Liver (tissue), 9 donors: ENCODE data around the gene TUBA4B. TPM values are rescaled to one million over a fixed set of nuclear protein-coding genes. Genes with fewer than 3 reads are reported as not detected.

Source experiments
- DNase-seq: peaks from one replicate; pipeline ENCODE4 v3.0.0-alpha.2; 2017; ENCODE audit warnings: low spot score
- H3K27ac ChIP-seq, 2 donors: one replicate each; pipeline ENCODE4 v1.7.0; 2013; ENCODE audit warnings: inconsistent platforms in 2 of 2, low read length in 2 of 2, control low read depth in 1 of 2, low read depth in 1 of 2, mild to moderate bottlenecking in 1 of 2
- H3K27me3 ChIP-seq, 4 donors: one replicate each; pipeline versions ENCODE4 v1.6.1 to v1.7.0; 2013; ENCODE audit warnings: low read length in 3 of 4, inconsistent platforms in 1 of 4, mild to moderate bottlenecking in 1 of 4, moderate library complexity in 1 of 4; ENCODE audit not compliant: control insufficient read depth in 4 of 4, insufficient read depth in 4 of 4
- H3K36me3 ChIP-seq, 4 donors: one replicate each; pipeline versions ENCODE4 v1.6.1 to v1.7.0; 2013; ENCODE audit warnings: low read length in 3 of 4, mild to moderate bottlenecking in 3 of 4, low read depth in 1 of 4, moderate library complexity in 1 of 4; ENCODE audit not compliant: control insufficient read depth in 4 of 4, insufficient read depth in 3 of 4
- H3K4me1 ChIP-seq, 4 donors: one replicate each; pipeline versions ENCODE4 v1.6.1 to v1.7.0; 2013; ENCODE audit warnings: low read length in 3 of 4, mild to moderate bottlenecking in 3 of 4, moderate library complexity in 1 of 4; ENCODE audit not compliant: control insufficient read depth in 4 of 4, insufficient read depth in 4 of 4
- H3K4me3 ChIP-seq, 3 donors: one replicate each; pipeline versions ENCODE4 v1.6.1 to v1.7.0; 2013; ENCODE audit warnings: low read length in 3 of 3, control low read depth in 1 of 3, low read depth in 1 of 3, mild to moderate bottlenecking in 1 of 3
- H3K9ac ChIP-seq, 2 donors: one replicate each; pipeline ENCODE4 v1.7.0; 2013; ENCODE audit warnings: low read length in 2 of 2, mild to moderate bottlenecking in 2 of 2, moderate library complexity in 2 of 2, control low read depth in 1 of 2, low read depth in 1 of 2
- H3K9me3 ChIP-seq, 4 donors: one replicate each; pipeline versions ENCODE4 v1.6.1 to v1.7.0; 2013; ENCODE audit warnings: low read length in 3 of 4; ENCODE audit not compliant: control insufficient read depth in 4 of 4
- ATF3 ChIP-seq: IDR thresholded peaks from 2 replicates; pipeline ENCODE4 v1.6.1; 2016; ENCODE audit warnings: antibody characterized with exemption
- EGR1 ChIP-seq, 2 donors: IDR thresholded peaks; 2 replicates each; pipeline ENCODE4 v1.6.1; 2016 to 2018; ENCODE audit warnings: antibody characterized with exemption in 2 of 2, low read depth in 2 of 2
- FOXA1 ChIP-seq: IDR thresholded peaks from 2 replicates; pipeline ENCODE4 v1.6.1; 2016; ENCODE audit warnings: antibody characterized with exemption
- FOXA2 ChIP-seq: IDR thresholded peaks from 2 replicates; pipeline ENCODE4 v1.6.1; 2016; ENCODE audit warnings: antibody characterized with exemption
- GABPA ChIP-seq, 2 donors: IDR thresholded peaks in 1 of 2; conservative IDR thresholded peaks in 1 of 2; 2 replicates each; pipeline ENCODE4 v1.6.1; 2016; ENCODE audit warnings: antibody characterized with exemption in 2 of 2, mild to moderate bottlenecking in 1 of 2, moderate library complexity in 1 of 2
- HNF4A ChIP-seq, 2 donors: conservative IDR thresholded peaks; 2 replicates each; pipeline ENCODE4 v1.6.1; 2016; ENCODE audit warnings: antibody characterized with exemption in 2 of 2, mild to moderate bottlenecking in 2 of 2
- HNF4G ChIP-seq: IDR thresholded peaks from 2 replicates; pipeline ENCODE4 v1.6.1; 2016; ENCODE audit warnings: antibody characterized with exemption
- JUND ChIP-seq, 2 donors: IDR thresholded peaks; 2 replicates each; pipeline ENCODE4 v1.6.1; 2016; ENCODE audit warnings: antibody characterized with exemption in 2 of 2
- NR2F2 ChIP-seq: IDR thresholded peaks from 2 replicates; pipeline ENCODE4 v1.6.1; 2016; ENCODE audit warnings: antibody characterized with exemption
- RAD21 ChIP-seq, 2 donors: IDR thresholded peaks; 2 replicates each; pipeline ENCODE4 v1.6.1; 2016; ENCODE audit warnings: antibody characterized with exemption in 2 of 2, mild to moderate bottlenecking in 2 of 2
- RXRA ChIP-seq, 2 donors: IDR thresholded peaks; 2 replicates each; pipeline ENCODE4 v1.6.1; 2017 to 2018; ENCODE audit warnings: antibody characterized with exemption in 2 of 2, mild to moderate bottlenecking in 1 of 2
- SP1 ChIP-seq: IDR thresholded peaks from 2 replicates; pipeline ENCODE4 v1.6.1; 2018; ENCODE audit warnings: antibody characterized with exemption, mild to moderate bottlenecking
- TAF1 ChIP-seq: conservative IDR thresholded peaks from 2 replicates; pipeline ENCODE4 v1.6.1; 2016; ENCODE audit warnings: antibody characterized with exemption, mild to moderate bottlenecking
- YY1 ChIP-seq: IDR thresholded peaks from 2 replicates; pipeline ENCODE4 v1.6.1; 2016; ENCODE audit warnings: antibody characterized with exemption, mild to moderate bottlenecking
- ZBTB33 ChIP-seq: IDR thresholded peaks from 2 replicates; pipeline ENCODE4 v1.6.1; 2016; ENCODE audit warnings: antibody characterized with exemption
- WGBS: extraction: QIAGEN DNeasy Blood & Tissue Kit; methylation state at CpG from one replicate; pipeline ENCODE4 v1.1.7; 2013; 5-methylcytosine and 5-hydroxymethylcytosine counted together
- polyA plus RNA-seq, 2 donors: library from polyadenylated mRNA; stranded (reverse) in 1 of 2; unstranded in 1 of 2; fragments of 200-250 nt in 1 of 2; fragments of >200 nt in 1 of 2; fragmentation: Nextera tagmentation in 1 of 2; extraction: Ambion mirVana in 1 of 2; gene quantifications; one replicate each; pipeline versions ENCODE4 v1.2.1 to v1.2.3, GENCODE V29; 2013 to 2015
- total RNA-seq, 2 donors: library from RNA; depleted of rRNA; stranded (reverse); fragments of >200 nt; gene quantifications; one replicate each; pipeline ENCODE4 v1.2.3, GENCODE V29; 2014
- TF ChIP-seq, protein P1 (sequence below): IDR thresholded peaks from 2 replicates; pipeline ENCODE4 v1.6.1; 2016; ENCODE audit warnings: antibody characterized with exemption, mild to moderate bottlenecking
- TF ChIP-seq, protein P2 (sequence below): IDR thresholded peaks from 2 replicates; pipeline ENCODE4 v1.6.1; 2016; ENCODE audit warnings: antibody characterized with exemption
- TF ChIP-seq, protein P3 (sequence below): fragments of 150-350 bp; IDR thresholded peaks from 2 replicates; pipeline ENCODE4 v1.5.1; 2017; ENCODE audit warnings: improper control_type of control experiment, low read depth, low read length; ENCODE audit not compliant: missing input control
- donor health status: healthy.
- donor health status: healthy.
- donor health status: healthy.
- donor health status: healthy.
- donor health status: healthy.

Gene TUBA4B
- total and polyA plus RNA-seq, 4 donors = 0.08 to 0.20 (median 0.19) TPM; not detected in 1

- TF ChIP-seq, protein P1, sequence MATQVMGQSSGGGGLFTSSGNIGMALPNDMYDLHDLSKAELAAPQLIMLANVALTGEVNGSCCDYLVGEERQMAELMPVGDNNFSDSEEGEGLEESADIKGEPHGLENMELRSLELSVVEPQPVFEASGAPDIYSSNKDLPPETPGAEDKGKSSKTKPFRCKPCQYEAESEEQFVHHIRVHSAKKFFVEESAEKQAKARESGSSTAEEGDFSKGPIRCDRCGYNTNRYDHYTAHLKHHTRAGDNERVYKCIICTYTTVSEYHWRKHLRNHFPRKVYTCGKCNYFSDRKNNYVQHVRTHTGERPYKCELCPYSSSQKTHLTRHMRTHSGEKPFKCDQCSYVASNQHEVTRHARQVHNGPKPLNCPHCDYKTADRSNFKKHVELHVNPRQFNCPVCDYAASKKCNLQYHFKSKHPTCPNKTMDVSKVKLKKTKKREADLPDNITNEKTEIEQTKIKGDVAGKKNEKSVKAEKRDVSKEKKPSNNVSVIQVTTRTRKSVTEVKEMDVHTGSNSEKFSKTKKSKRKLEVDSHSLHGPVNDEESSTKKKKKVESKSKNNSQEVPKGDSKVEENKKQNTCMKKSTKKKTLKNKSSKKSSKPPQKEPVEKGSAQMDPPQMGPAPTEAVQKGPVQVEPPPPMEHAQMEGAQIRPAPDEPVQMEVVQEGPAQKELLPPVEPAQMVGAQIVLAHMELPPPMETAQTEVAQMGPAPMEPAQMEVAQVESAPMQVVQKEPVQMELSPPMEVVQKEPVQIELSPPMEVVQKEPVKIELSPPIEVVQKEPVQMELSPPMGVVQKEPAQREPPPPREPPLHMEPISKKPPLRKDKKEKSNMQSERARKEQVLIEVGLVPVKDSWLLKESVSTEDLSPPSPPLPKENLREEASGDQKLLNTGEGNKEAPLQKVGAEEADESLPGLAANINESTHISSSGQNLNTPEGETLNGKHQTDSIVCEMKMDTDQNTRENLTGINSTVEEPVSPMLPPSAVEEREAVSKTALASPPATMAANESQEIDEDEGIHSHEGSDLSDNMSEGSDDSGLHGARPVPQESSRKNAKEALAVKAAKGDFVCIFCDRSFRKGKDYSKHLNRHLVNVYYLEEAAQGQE = no peak
- no peak for TF ChIP-seq EGR1 (IDR thresholded peaks at IDR 0.05; ENCODE audit: low read depth in 2 of 2)
These were observed 7.2 kb upstream of the TUBA4B start (continued) for GRCh38 chr2:219245899-219246230.

GRCh38 chr2:219246559-219246958 lies 6.5 kb upstream of the TUBA4B start:
- Histone ChIP-seq H3K4me3 (no peak overlapping the region), H3K4me1 (peaks cover 16 to 67% (median 57%) of the 10 kb centered on the region in 4 donors), H3K9me3 (no peaks in the 10 kb centered on the region), H3K9ac (no peak overlapping the region), H3K27ac (peak overlapping the region in 1 of 2 donors; percentile 94), H3K36me3 (peaks cover 0 to 3% (median 0%) of the 10 kb centered on the region in 4 donors), H3K27me3 (no peaks in the 10 kb centered on the region)
- no peak for TF ChIP-seq HNF4A (conservative IDR thresholded peaks at IDR 0.05)
- TF ChIP-seq, protein P2, sequence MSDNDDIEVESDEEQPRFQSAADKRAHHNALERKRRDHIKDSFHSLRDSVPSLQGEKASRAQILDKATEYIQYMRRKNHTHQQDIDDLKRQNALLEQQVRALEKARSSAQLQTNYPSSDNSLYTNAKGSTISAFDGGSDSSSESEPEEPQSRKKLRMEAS = no peak
- TF ChIP-seq, protein P1 = no peak
- no peak for TF ChIP-seq FOXA1
- no peak for TF ChIP-seq EGR1 (IDR thresholded peaks at IDR 0.05; ENCODE audit: low read depth in 2 of 2)
- TF ChIP-seq RXRA (IDR thresholded peaks at IDR 0.05) = no peak
- TF ChIP-seq RAD21 (IDR thresholded peaks at IDR 0.05) = no peak
- TF ChIP-seq, protein P3, sequence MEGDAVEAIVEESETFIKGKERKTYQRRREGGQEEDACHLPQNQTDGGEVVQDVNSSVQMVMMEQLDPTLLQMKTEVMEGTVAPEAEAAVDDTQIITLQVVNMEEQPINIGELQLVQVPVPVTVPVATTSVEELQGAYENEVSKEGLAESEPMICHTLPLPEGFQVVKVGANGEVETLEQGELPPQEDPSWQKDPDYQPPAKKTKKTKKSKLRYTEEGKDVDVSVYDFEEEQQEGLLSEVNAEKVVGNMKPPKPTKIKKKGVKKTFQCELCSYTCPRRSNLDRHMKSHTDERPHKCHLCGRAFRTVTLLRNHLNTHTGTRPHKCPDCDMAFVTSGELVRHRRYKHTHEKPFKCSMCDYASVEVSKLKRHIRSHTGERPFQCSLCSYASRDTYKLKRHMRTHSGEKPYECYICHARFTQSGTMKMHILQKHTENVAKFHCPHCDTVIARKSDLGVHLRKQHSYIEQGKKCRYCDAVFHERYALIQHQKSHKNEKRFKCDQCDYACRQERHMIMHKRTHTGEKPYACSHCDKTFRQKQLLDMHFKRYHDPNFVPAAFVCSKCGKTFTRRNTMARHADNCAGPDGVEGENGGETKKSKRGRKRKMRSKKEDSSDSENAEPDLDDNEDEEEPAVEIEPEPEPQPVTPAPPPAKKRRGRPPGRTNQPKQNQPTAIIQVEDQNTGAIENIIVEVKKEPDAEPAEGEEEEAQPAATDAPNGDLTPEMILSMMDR = no peak
- no peak for TF ChIP-seq FOXA2
- no peak for TF ChIP-seq ATF3
- no peak for TF ChIP-seq HNF4G
- TF ChIP-seq TAF1 = no peak
- TF ChIP-seq ZBTB33 = no peak
- no peak for TF ChIP-seq JUND (IDR thresholded peaks at IDR 0.05)
- TF ChIP-seq YY1 = no peak
- no peak for TF ChIP-seq NR2F2
- TF ChIP-seq GABPA (IDR thresholded peaks at IDR 0.05 in 1 of 2, conservative IDR thresholded peaks at IDR 0.05 in 1 of 2) = no peak
- no peak for TF ChIP-seq SP1
- 98% methylated on average over 10 of the region's 10 CpGs for WGBS
- DNase-seq = no peak
